Testis (tissue), 3 donors: ENCODE measurements around the gene TRIM72. TPM values are rescaled to one million over a fixed set of nuclear protein-coding genes. Genes with fewer than 3 reads are reported as not detected.
A peak's percentile ranks its signal among the peaks of the same experiment; 100 is the strongest.

Experiments used
- DNase-seq: peaks from one replicate; pipeline ENCODE4 v3.0.0-alpha.2; 2019
- H3K27ac ChIP-seq, 2 donors: fragments of 200-600 bp; sonication (generic); one replicate each; pipeline ENCODE4 v1.5.1; 2019
- H3K27me3 ChIP-seq: fragments of 200-600 bp; sonication (generic); one replicate; pipeline ENCODE4 v1.5.1; 2019
- H3K36me3 ChIP-seq: fragments of 200-600 bp; sonication (generic); one replicate; pipeline ENCODE4 v1.5.1; 2017; ENCODE audit warnings: low read depth; ENCODE audit errors: missing control alignments
- H3K4me1 ChIP-seq: fragments of 200-600 bp; sonication (generic); one replicate; pipeline ENCODE4 v1.5.1; 2019
- H3K4me3 ChIP-seq, 2 donors: fragments of 200-600 bp; sonication (generic); one replicate each; pipeline ENCODE4 v1.5.1; 2017 to 2019
- H3K9me3 ChIP-seq: fragments of 200-600 bp; sonication (generic); one replicate; pipeline ENCODE4 v1.5.1; 2017
- POLR2A ChIP-seq: fragments of 450-650 bp; IDR thresholded peaks from one replicate; pipeline ENCODE4 v1.6.1; 2017; ENCODE audit warnings: antibody characterized with exemption, mild to moderate bottlenecking, moderate library complexity
- WGBS, 2 donors: methylation state at CpG; one replicate each; pipeline ENCODE4 v1.1.5; 2018; 5-methylcytosine and 5-hydroxymethylcytosine counted together
- intact Hi-C: fragments of 100-400 bp; cut with DNase I; formaldehyde crosslinking; loops from one replicate; pipeline ENCODE4 v1.15.1; 2023; ENCODE audit warnings: low total_unique reads
- polyA plus RNA-seq: library from polyadenylated mRNA; stranded (reverse); fragments of 350-450 nt; fragmentation: Illumina TruSeq; extraction: RNeasy Lipid Tissue Mini Kit (QIAGEN cat#74804); gene quantifications from one replicate; pipeline ENCODE4 v1.2.3, GENCODE V29; 2014; ENCODE audit warnings: low read depth, low replicate concordance; ENCODE audit not compliant: insufficient read depth
- total RNA-seq, 2 donors: library from RNA; depleted of rRNA; stranded (reverse); fragments of >200 nt; gene quantifications; one replicate each; pipeline ENCODE4 v1.2.3, GENCODE V29; 2016
- TF ChIP-seq, protein P1 (sequence below), 3 experiments: fragments of 450-650 bp in 2 of 3; fragments of 200-600 bp in 1 of 3; sonication (generic) in 1 of 3; IDR thresholded peaks; one replicate each; pipeline ENCODE4 v1.5.1; 2016 to 2019; ENCODE audit warnings: antibody characterized with exemption in 3 of 3, mild to moderate bottlenecking in 2 of 3, moderate library complexity in 1 of 3

The TRIM72 gene
- total and polyA plus RNA-seq, 3 donors from 2014 or later: 0.50 to 0.58 (median 0.55) TPM

GRCh38 chr16:31228206-31228605 lies 14.3 kb downstream of the TRIM72 start:
- Histone ChIP-seq H3K9me3 (no peaks in the 10 kb centered on the region), H3K27me3 (no peaks in the 10 kb centered on the region), H3K4me1 (no peaks in the 10 kb centered on the region), H3K27ac (no peak overlapping the region), H3K36me3 (no peaks in the 10 kb centered on the region), H3K4me3 (no peak overlapping the region)
- intact Hi-C loops: no loop called here
- DNase-seq: no peak
- WGBS, 2 donors: 77 to 100% methylated on average over 4 of the region's 4 CpGs
- no peak for TF ChIP-seq POLR2A
- TF ChIP-seq, protein P1, sequence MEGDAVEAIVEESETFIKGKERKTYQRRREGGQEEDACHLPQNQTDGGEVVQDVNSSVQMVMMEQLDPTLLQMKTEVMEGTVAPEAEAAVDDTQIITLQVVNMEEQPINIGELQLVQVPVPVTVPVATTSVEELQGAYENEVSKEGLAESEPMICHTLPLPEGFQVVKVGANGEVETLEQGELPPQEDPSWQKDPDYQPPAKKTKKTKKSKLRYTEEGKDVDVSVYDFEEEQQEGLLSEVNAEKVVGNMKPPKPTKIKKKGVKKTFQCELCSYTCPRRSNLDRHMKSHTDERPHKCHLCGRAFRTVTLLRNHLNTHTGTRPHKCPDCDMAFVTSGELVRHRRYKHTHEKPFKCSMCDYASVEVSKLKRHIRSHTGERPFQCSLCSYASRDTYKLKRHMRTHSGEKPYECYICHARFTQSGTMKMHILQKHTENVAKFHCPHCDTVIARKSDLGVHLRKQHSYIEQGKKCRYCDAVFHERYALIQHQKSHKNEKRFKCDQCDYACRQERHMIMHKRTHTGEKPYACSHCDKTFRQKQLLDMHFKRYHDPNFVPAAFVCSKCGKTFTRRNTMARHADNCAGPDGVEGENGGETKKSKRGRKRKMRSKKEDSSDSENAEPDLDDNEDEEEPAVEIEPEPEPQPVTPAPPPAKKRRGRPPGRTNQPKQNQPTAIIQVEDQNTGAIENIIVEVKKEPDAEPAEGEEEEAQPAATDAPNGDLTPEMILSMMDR (IDR thresholded peaks at IDR 0.05): no peak

DNA sequence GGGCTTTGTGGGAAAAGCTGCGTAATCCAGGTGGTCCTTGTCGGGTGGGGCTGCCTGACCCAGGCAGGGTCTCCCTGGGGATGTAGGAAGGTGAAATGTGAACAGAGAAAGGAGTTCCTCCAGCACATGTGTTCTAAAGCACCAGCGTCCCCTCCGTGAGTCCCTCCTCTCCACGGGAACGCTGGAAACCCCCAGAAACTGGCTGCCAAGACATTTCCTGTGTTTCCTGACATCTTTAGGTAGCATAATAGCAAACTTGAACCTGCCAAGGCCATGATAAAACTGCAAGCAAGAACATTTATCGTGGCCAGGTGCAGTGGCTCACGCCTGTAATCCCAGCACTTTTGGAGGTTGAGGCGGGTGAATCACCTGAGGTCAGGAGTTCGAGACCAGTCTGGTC lies 15.6 kb downstream of the TRIM72 start:
- 42 to 53% methylated on average over 10 of the region's 10 CpGs for WGBS, 2 donors
- H3K27ac ChIP-seq: peak overlapping the region; percentile 29 to 53
- intact Hi-C loops: no loop called here
- TF ChIP-seq, protein P1 (IDR thresholded peaks at IDR 0.05): no peak
- TF ChIP-seq POLR2A: no peak
- no peak for DNase-seq
- no peak overlapping the region for H3K4me3 ChIP-seq
- H3K27me3 ChIP-seq: no peaks in the 10 kb centered on the region
- H3K4me1 ChIP-seq: no peaks in the 10 kb centered on the region
- H3K9me3 ChIP-seq: no peaks in the 10 kb centered on the region
- H3K36me3 ChIP-seq: no peaks in the 10 kb centered on the region

GRCh38 chr16:31238041-31238440 lies 24.1 kb downstream of the TRIM72 start:
- intact Hi-C loops: no loop called here
- 77 to 78% methylated on average over 4 of the region's 4 CpGs for WGBS, 2 donors
- DNase-seq: no peak
- H3K27ac ChIP-seq: no peak overlapping the region
- no peak for TF ChIP-seq POLR2A
- TF ChIP-seq, protein P1 (IDR thresholded peaks at IDR 0.05): no peak
- H3K27me3 ChIP-seq: no peaks in the 10 kb centered on the region
- no peaks in the 10 kb centered on the region for H3K9me3 ChIP-seq
- H3K36me3 ChIP-seq: no peaks in the 10 kb centered on the region
- no peaks in the 10 kb centered on the region for H3K4me1 ChIP-seq
- no peak overlapping the region for H3K4me3 ChIP-seq

- TF ChIP-seq, protein P1 (IDR thresholded peaks at IDR 0.05): no peak
- TF ChIP-seq POLR2A: no peak
- intact Hi-C loops: no loop called here
- Histone ChIP-seq H3K27me3 (no peaks in the 10 kb centered on the region), H3K36me3 (no peaks in the 10 kb centered on the region), H3K27ac (no peak overlapping the region), H3K4me1 (no peaks in the 10 kb centered on the region), H3K9me3 (no peaks in the 10 kb centered on the region), H3K4me3 (no peak overlapping the region)
- 55 to 73% methylated on average over 6 of the region's 6 CpGs for WGBS, 2 donors
- DNase-seq: no peak
These were observed 28.3 kb downstream of the TRIM72 start for GRCh38 chr16:31242206-31242605.
